Activated T-cell treated with anti-CD3 and anti-CD28 coated beads, Interleukin-2, amount 50 U/mL, for 4 hours (primary cell): Measurements from ENCODE around the gene VGF. TPM values are rescaled to one million over a fixed set of nuclear protein-coding genes. Genes with fewer than 3 reads are reported as not detected.
"Not testable (repeated sequence)": the region's sequence is repeated elsewhere in the genome, so short reads cannot be mapped to it uniquely, and the experiment has no call there.

Experiments
- ATAC-seq, 2 donors: fragments of 200-7000 bp; cut with Tn5 transposase; one replicate each; pipeline ENCODE4 v1.10.0; 2021
- DNase-seq: peaks from one replicate; pipeline ENCODE4 v3.0.0-alpha.2; 2020
- H3K27me3 Mint-ChIP-seq: one replicate; pipeline ENCODE4 v1.8.0; 2021; ENCODE audit warnings: low read depth, mixed read lengths
- H3K36me3 Mint-ChIP-seq: one replicate; pipeline ENCODE4 v1.8.0; 2022; ENCODE audit warnings: mixed read lengths; ENCODE audit not compliant: insufficient read depth
- H3K4me1 Mint-ChIP-seq: one replicate; pipeline ENCODE4 v1.8.0; 2021; ENCODE audit warnings: low read depth, mixed read lengths
- H3K4me3 Mint-ChIP-seq: one replicate; pipeline ENCODE4 v1.8.0; 2021; ENCODE audit warnings: mild to moderate bottlenecking, moderate library complexity, mixed read lengths
- H3K9me3 Mint-ChIP-seq: one replicate; pipeline ENCODE4 v1.8.0; 2021; ENCODE audit warnings: mixed read lengths
- total RNA-seq, 3 donors: library from RNA; stranded (reverse); gene quantifications; one replicate each; pipeline ENCODE4 v1.2.1, GENCODE V29; 2021

VGF gene
- not detected for total RNA-seq

DNA sequence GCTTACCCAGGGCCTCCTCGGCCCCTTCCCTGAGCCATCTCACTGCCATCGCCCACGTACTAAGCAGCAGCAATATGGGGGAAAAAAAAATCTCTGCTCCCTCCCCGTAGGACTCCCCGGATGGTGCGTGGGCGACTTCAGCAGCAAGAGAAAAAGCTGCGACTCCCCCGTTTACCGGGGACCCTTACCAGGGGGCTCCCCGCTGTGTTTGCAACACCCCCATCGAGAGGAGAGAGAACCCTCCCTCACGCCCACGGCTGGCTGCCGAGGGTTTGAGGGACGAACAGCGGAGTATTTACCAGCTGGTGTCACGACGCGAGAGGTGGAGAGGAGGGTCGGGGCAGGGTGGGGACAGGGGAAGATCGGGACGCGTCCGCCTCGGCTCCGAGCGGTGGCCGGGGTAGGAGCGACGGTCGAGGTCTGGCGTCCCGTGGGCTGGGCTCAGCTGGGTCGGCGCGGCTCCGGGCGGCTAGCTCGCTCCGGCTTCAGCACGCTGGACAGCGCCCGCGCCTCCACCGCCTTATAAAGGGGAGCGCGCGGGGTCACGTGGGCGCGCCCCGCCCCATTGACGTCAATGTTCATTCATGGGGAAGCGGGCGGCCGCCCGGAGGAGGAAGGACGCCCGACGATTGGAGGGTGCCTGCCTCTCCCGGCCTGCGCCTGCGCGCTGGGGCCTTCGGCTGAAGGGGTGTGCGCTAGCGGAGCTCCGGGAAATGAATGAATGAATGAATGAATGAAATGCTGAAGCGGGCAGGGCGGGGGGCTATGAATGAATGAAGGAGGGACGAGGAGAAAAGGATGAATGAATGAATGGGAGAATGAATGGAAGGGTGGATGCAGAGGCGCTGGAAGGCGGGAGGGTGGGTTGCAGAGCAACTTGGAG, at the start of gene VGF:
TSS of gene VGF (minus strand) at position 495 of the 883 bp plus-strand sequence. CDS start 726 bp downstream, outside the sequence.
- H3K36me3 Mint-ChIP-seq: peaks cover 1% of the 10 kb centered on the region
- H3K4me1 Mint-ChIP-seq: peaks cover 53% of the 10 kb centered on the region
- peak within 1 kb of the TSS; percentile 72 for H3K4me3 Mint-ChIP-seq
- H3K9me3 Mint-ChIP-seq: no peaks in the 10 kb centered on the region
- H3K27me3 Mint-ChIP-seq: peaks cover 65% of the 10 kb centered on the region
- DNase-seq (peak; percentile 91), ATAC-seq (peak; percentile 77 to 82)

DNA sequence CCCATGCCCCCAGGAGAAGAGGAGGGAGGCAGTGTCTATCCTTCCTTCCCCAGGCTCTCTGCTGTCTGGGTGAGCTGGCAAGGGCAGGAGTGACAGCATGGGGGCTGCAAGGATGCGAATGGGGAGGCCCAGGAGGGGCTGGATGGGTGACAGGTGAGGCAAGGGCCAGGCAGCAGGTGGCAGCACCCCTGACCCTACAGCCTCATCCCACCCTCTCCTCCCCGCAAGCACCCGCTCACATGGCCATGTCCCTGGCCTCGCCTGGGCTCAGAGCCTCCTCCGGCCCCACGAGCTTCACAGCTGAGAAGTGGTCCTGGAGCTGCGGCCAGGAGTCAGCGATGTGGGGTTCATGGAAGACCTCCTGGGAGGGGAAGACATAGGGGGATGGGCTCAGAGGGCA, 46.6 kb upstream of the VGF start:
- peaks cover 15% of the 10 kb centered on the region for H3K36me3 Mint-ChIP-seq

DNA sequence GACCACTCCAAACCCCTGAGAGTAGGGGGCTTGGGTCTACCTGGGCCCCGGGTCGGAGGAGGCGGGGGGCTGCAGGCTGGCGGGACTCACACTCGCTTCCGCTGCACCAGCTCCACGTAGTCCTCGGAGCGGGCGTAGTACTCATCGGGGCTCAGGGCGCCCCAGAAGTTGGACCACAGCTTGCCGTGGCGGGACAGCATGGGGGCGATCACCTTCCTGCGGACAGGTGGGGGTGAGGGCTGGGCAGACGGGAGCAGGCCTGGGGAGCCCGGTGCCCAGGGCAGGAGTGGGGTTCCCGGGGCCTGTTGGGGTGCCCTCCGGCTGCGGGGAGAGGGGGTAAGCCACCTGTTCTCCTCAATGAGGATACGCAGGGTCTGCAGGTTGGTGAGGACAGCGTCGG, 46.1 kb upstream of the VGF start:
- DNase-seq (no peak), ATAC-seq (no peak)
- Mint-ChIP-seq H3K4me1 (peaks cover 6% of the 10 kb centered on the region), H3K4me3 (no peak overlapping the region), H3K9me3 (no peaks in the 10 kb centered on the region), H3K36me3 (peaks cover 15% of the 10 kb centered on the region), H3K27me3 (no peaks in the 10 kb centered on the region)

More for the DNA sequence above, 46.6 kb upstream of the VGF start:
- H3K4me3 Mint-ChIP-seq: no peak overlapping the region
- peaks cover 10% of the 10 kb centered on the region for H3K4me1 Mint-ChIP-seq
- no peaks in the 10 kb centered on the region for H3K27me3 Mint-ChIP-seq
- no peaks in the 10 kb centered on the region for H3K9me3 Mint-ChIP-seq
- DNase-seq (no peak), ATAC-seq (no peak)

DNA sequence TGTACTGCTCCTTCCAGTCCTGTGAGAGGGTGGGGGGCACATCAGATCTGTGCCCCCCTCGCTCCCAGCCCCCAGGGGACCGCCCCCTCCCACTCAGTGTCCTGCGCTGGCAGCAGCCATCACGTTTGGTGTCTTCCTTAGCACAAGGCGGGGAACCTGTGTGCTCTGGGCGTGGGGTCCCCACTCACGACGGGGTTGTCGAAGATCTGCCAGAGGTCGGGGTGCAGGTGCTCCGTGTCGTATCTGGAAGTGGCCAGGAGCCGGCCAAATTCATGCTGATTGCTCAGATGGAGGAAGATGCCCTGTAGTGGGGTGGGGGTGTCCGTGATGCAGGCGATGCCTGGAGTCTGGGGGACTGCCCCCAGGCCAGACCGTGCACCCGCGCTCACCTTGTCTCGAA, 44.8 kb upstream of the VGF start:
- Mint-ChIP-seq H3K27me3 (no peaks in the 10 kb centered on the region), H3K9me3 (no peaks in the 10 kb centered on the region), H3K4me3 (no peak overlapping the region), H3K4me1 (no peaks in the 10 kb centered on the region), H3K36me3 (peaks cover 14% of the 10 kb centered on the region)
- no peak for DNase-seq
- no peak for ATAC-seq

DNA sequence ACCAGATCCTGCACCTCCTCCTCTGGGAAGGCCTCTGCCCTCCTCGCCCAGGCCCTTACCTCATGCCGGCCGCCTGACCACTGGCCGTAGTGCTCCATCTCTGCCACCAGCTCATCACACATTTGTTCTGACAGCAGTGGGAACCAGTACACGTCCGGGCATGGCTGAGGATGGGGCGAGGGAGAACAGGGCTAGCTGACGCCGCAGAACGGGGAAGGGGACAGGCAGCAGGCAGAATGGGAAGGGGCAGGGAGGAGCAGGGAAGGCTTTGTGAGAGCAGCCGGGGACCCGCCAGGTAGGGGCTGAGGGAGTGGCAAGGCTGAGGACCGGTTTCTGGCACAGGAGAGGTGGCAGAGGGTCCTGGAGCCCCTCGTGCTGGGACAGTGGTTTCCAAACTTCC, 43.4 kb upstream of the VGF start:
- Mint-ChIP-seq H3K4me3 (no peak overlapping the region), H3K4me1 (peaks cover 3% of the 10 kb centered on the region), H3K27me3 (peaks cover under 1% of the 10 kb centered on the region), H3K9me3 (no peaks in the 10 kb centered on the region), H3K36me3 (peaks cover 10% of the 10 kb centered on the region)
- DNase-seq (no peak), ATAC-seq (no peak)

DNA sequence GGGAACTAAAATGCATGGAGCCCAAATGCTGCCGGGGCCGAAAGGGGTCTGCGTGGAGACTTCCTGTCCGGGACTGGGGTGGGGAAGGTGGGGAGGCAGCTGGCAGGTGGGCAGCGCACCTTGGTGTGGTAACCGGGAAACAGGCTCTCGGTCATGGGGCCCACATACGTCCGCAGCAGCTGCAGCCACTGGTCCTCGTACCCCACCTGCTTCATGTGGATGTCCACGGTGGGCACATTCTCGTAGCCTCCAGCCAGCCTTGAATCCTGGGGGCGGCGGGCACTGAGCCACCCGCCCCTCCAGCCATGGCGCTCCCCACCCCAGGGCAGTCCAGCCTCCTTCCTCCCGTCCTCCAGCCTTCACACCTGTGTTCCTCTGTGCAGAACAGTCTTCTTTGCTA, 42.1 kb upstream of the VGF start:
- Mint-ChIP-seq H3K36me3 (peaks cover 10% of the 10 kb centered on the region), H3K27me3 (peaks cover 8% of the 10 kb centered on the region), H3K4me1 (peaks cover 9% of the 10 kb centered on the region), H3K4me3 (no peak overlapping the region), H3K9me3 (no peaks in the 10 kb centered on the region)
- no peak for ATAC-seq
- no peak for DNase-seq

DNA sequence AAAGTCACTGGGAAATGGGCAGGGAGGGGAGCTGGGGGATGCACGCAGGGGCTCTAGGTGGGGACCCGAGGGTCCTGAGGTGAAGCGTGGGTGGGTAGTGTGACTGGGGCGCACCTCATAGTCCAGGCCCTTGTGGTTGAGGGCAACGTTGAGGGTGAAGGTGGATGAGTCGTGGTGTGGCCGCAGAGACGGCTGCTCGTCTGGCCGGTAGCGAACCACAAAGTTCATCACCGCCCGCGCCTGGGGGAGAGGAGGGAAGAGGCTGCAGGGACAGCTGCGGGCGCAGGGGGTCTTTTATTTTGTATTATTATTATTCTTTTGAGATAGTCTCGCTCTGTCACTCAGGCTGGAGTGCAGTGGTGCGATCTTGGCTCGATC, 41.3 kb upstream of the VGF start:
- no peak overlapping the region for H3K4me3 Mint-ChIP-seq
- H3K9me3 Mint-ChIP-seq: no peaks in the 10 kb centered on the region
- H3K36me3 Mint-ChIP-seq: peaks cover 10% of the 10 kb centered on the region
- H3K4me1 Mint-ChIP-seq: peaks cover 9% of the 10 kb centered on the region
- peaks cover 10% of the 10 kb centered on the region for H3K27me3 Mint-ChIP-seq
- no peak for DNase-seq
- ATAC-seq: no peak

DNA sequence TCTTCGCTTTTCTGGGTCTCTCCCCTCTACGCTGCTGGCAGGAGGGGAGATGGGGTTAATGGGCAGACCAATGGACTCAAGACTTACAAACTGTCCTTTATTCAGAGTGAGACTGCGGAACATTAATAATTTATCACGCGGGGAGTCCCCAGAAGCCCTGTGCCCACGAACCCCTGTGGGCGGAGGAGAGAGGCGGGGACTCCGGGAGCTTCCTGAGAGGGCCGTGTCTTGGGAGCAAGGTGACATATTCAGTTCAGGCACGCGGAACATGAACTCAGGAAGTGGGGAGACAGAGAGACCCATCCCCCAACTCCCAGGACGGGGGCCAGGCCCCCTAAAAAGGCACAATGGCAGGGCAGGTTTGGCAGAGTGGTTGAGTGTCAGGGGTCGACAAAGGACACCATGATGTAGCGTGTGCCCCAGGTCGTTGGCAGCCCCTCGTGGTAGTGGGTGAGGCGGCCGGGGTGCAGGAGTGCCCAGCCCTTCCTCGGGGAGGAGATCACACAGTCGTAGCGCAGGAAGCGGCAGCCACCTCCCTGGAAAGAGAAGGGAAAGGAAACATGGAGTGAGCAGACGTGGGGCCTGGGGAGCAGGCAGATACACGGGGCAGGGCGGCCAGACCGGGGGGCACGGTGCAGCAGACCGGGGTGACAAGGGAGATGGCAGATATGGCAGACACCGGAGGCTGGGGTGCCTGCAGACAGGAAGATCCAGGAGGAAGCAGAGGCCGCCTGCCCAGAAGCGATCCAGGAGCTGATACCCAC, 40.7 kb upstream of the VGF start:
- no peak for ATAC-seq
- peaks cover 10% of the 10 kb centered on the region for H3K36me3 Mint-ChIP-seq

DNA sequence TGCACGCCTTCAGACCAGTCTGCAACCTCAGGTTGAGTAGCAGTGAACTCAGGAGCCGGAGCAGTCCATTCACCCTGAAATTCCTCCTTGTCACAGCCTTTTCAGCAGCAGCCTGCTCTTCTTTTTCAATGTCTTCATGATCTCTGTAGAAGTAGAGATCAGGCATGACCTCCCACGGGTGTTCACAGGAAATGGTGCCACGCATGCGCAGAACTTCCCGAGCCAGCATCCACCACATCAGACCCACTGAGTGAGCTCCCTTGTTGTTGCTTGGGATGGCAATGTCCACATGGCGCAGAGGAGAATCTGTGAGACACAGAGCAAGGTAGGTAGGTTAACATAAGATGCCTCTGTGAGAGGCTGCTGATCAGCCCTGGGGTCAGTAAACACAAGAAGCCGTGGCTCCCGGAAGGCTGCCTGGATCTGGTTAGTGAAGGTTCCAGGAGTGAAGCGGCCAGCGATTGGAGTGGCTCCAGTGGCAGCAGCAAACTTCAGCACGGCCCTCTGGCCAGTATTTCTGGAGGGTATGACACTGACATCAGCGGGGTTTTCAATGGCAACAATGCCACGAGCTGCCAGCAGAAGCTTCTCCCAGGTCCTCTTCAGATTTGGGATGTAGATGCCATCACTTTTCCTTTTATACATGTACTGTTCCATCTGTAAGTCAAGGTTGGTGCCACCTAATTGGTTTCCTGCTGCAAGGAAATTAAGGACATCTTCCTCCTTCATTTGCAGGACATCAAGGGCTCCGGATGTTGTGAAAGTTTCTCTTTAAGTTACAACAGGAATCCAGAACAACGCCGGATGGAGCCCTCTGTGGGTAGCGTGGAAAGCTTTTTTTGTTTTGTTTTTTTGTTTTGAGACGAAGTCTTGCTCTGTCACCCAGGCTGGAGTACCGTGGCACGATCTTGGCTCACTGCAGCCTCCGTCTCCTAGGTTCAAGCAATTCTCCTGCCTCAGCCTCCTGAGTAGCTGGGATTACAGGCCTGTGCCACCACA, 38.7 kb upstream of the VGF start:
- Mint-ChIP-seq H3K4me3 (peak overlapping the region; percentile 75), H3K4me1 (peaks cover 13% of the 10 kb centered on the region), H3K27me3 (peaks cover 28% of the 10 kb centered on the region)
- not testable (repeated sequence) for H3K9me3 Mint-ChIP-seq, ATAC-seq, DNase-seq, H3K36me3 Mint-ChIP-seq

More for the DNA sequence above, 40.7 kb upstream of the VGF start:
- peaks cover 16% of the 10 kb centered on the region for H3K27me3 Mint-ChIP-seq
- H3K4me3 Mint-ChIP-seq: no peak overlapping the region
- no peaks in the 10 kb centered on the region for H3K9me3 Mint-ChIP-seq
- H3K4me1 Mint-ChIP-seq: peaks cover 9% of the 10 kb centered on the region
- DNase-seq: no peak

DNA sequence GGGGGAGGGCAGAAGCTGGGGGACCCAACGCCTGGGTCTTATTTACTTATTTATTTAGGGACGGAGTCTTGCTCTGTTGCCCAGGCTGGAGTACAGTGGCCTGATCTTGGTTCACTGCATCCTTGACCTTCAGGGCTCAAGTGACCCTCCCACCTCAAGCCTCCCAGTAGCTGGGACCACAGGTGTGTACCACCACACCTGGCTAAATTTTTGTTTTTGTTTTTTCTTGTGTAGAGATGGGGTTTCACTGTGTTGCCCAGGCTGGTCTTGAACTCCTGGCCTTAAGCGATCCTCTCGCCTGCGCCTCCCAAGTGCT, 37.2 kb upstream of the VGF start:
- peaks cover 13% of the 10 kb centered on the region for H3K4me1 Mint-ChIP-seq
- H3K36me3 Mint-ChIP-seq: no peaks in the 10 kb centered on the region
- ATAC-seq (no peak), DNase-seq (no peak)
- H3K4me3 Mint-ChIP-seq: no peak overlapping the region
- H3K27me3 Mint-ChIP-seq: peaks cover 34% of the 10 kb centered on the region
- no peaks in the 10 kb centered on the region for H3K9me3 Mint-ChIP-seq

DNA sequence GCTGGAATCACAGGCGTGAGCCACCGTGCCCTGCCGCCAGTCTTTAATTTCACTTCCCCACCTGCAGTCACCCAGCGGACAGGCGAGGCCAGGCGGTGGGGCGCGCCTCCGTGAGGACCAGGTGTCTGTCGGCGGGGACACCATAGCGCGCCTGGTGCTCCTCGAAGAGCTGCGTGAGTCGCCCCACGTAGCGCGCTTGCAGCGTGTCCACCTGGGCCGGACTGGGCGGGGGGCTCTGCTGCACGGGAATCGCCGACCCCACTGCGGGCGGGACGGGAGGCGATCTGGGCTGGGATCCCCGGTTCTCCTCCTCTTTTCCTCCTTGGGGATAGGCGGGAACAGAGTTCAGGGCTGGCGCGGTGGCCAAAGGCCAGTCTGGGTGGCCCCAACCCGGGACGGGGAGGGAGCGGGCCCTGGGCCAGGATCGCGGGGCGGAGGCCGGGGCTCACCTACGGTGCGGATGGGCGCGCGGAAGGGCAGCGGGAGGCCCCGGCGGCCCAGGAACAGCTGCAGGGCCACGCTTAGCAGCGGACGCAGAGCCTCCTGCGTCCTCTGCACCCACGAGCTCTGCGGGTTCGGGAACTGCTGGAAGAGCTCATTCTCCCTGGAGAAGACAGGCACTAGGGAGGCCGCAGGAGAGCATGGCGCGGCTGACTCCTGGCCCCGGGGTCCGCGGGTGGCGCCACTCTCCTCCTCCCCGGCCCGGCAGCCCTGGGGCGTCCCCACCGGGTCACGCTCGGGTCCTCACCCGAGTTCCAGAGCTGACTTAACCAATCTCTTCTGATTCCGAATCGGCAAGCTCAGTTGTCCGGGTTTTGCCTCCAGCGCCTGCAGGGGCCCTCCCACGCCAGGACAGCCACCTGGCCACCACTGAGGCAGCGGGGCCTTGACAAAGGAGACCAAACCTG, 36.6 kb upstream of the VGF start:
- Mint-ChIP-seq H3K4me1 (peaks cover 13% of the 10 kb centered on the region), H3K27me3 (peaks cover 34% of the 10 kb centered on the region), H3K4me3 (no peak overlapping the region), H3K9me3 (no peaks in the 10 kb centered on the region), H3K36me3 (no peaks in the 10 kb centered on the region)
- peak; percentile 19 to 25 for ATAC-seq
- no peak for DNase-seq

DNA sequence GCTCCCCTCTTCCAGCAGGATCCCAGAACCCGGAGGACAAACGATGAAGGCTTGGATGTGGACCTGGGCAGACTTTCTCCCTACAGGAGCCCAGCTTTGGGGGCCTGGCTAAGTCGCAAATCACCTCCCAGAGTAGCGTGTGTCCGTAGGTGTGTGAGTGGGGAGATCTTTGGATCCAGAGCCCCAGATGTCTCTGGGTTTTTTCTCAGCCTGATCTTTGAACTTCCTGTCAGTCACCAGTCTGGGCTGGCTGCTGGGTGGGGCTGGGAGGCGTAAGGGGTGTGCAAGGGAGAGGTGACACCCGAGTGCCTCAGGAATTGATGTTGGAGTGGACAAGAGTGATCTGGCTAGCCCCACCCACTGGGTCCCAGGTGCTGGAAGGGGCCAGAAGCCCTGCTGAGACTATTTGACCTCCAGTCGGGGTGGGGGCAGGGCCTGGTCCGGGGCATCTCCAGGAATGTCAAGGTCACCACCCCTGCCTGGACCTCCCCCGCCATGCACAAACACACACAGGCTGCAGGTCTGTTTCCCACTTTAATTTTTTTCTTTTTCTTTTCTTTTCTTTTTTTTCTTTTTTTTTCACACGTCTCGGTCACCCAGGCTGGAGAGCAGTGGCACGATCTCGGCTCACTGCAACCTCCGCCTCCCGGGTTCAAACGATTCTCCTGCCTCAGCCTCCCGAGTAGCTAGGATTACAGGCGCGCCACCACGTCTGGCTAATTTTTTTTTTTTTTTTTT, 35.7 kb upstream of the VGF start, which contains the start of gene MOGAT3:
TSS of gene MOGAT3 (minus strand) at position 175 of the 738 bp plus-strand sequence. CDS start 182 bp downstream, outside the sequence.
- ATAC-seq: peak in 1 of 2 donors; percentile 35
- H3K36me3 Mint-ChIP-seq: no peaks in the 10 kb centered on the region
- peaks cover 34% of the 10 kb centered on the region for H3K27me3 Mint-ChIP-seq
- no peak within 1 kb of the TSS for H3K4me3 Mint-ChIP-seq
- no peak for DNase-seq
- no peaks in the 10 kb centered on the region for H3K9me3 Mint-ChIP-seq
- H3K4me1 Mint-ChIP-seq: peaks cover 13% of the 10 kb centered on the region

DNA sequence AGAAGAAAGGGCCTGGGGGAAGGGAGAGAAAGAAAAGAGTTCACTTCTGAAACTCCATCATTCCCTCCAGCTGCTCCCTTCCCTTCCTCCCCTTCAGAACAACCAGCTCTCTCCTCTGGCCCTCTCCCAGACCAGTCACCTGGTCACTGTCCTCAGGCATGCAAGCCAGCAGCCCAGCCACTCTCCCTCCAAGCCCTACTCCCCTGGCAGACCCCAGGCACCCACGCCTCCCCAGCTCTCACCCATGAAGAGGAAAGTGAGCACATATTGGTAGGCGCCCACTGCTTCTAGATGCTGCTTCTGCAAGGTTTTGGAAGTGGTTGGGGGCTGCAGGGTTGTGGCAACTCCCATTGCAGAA, 35.1 kb upstream of the VGF start:
- no peaks in the 10 kb centered on the region for H3K36me3 Mint-ChIP-seq
- no peak for ATAC-seq
- H3K4me1 Mint-ChIP-seq: peaks cover 13% of the 10 kb centered on the region
- peaks cover 34% of the 10 kb centered on the region for H3K27me3 Mint-ChIP-seq
- H3K9me3 Mint-ChIP-seq: no peaks in the 10 kb centered on the region
- H3K4me3 Mint-ChIP-seq: no peak overlapping the region
- no peak for DNase-seq
